HG02870 (cell line): Measurements from ENCODE around the gene SHC3.

Source experiments
- ATAC-seq: cut with Tn5 transposase; IDR thresholded peaks from one replicate; pipeline ENCODE4 v1.9.1; 2021; ENCODE audit warnings: mild to moderate bottlenecking, moderate library complexity; ENCODE audit not compliant: unreplicated experiment

Gene SHC3

DNA sequence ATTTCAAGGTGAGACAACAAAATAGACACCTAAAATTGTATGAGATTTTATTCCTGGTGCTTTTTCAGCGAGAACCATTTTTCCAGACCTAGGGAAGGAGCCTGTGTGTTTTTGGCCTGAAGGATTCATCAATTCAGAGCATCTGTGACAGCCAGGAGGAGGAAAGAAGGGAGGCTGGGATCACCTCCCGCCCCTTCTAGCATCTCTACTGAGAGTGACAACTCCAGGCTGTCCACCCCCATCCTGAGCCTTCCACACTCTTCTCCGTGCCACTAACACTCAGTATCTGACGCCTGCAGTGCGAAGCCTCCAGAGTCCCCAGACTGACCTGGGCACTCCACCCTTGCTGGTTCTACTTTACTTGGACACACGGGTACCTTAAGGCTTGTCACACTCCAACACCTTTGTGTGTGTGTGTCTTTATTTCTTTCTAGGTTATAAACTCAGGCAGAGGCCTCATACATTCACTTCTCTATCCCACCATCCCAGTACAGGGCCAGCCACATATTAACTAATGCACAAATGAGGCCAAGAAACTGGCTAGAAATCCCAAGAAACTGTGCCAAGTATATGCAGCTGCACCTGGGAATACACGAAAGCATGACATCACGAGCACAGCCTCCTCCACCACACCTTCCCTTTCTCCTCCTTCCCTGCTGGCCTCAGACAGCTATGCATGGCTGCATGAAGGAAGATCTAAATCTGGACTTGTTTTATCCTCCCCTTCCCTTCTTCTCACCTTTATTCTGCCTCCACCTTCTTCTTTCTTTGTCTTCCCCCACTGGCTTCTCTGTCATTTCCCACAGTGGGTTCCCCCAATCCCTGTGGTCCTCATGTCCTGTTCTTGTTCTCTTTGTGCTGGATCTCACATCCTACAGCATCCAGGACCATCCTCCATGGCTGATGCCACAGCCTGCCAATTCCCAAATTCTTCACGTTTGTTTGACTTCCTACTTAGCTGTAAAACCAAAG lies 171.3 kb downstream of the SHC3 start:
- no peak for ATAC-seq

DNA sequence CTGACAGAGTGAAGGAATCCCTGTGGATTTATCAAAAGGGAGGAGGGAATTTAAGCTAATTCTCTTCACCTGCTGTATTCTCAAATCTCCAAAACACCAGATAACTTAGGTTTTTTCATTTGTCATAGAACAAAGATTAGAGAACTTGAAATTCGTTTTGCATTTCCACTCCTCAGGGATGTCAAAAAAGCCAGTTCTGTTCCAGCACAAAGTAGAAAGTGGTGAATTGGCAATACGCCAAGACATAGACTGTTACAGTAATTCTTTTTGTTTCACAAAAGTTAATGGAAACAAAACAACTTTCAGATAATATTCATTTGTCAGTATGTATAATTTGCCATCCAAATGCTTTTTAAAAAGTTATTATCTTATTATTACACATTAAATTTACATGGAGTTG lies 172.4 kb downstream of the SHC3 start:
- no peak for ATAC-seq

DNA sequence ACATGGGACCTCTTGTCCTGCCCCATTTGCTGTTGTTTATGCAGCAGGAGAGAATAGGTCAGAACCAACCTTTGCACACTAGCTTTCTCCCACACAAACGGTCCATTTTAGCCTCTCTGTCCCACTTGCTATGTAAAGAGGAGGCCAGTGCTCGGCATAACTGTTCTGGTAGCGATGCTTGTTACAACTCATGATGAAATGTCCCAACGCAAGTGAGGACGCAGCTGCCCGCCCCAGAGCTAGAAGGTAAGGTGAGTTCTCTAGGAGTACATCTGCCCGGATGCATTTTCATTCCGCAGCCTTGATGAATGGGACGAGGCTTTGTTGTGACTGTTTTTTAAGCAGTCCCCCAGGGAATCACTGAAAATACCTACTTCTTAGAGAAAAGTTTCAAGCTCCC lies 173.3 kb downstream of the SHC3 start:
- ATAC-seq: no peak

DNA sequence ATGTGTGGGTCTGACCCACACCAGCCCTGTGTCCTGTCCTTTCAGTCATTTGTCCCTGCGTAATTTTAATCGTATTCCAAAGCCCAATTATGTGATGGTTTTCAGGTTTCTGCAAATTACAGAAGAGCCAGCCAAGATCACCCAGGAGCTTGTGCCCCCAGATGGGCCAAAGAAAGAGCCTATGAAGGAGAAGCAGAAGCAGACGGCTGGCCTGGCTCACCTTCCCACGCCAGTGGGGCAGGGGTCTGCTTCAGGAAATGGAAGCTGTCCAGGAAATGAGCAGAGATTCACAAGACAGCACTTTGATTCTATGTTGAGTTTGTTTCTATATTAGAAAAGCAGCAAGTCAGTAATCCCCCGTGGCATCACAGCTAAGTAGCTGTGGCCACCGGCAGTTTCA lies 175.6 kb downstream of the SHC3 start:
- ATAC-seq: no peak

DNA sequence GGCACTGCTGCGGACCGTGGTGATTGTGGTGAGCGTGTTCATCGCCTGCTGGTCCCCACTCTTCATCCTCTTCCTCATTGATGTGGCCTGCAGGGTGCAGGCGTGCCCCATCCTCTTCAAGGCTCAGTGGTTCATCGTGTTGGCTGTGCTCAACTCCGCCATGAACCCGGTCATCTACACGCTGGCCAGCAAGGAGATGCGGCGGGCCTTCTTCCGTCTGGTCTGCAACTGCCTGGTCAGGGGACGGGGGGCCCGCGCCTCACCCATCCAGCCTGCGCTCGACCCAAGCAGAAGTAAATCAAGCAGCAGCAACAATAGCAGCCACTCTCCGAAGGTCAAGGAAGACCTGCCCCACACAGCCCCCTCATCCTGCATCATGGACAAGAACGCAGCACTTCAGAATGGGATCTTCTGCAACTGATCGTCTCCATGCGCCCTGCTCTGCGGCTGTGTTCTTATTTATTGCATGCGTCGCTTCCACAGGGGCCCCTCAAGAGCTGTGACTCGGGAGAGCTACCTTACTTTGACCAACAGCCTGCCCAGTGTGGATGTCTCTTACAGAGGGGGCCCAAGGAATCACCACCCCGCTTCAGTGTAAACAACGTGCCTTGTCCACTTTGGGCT lies 176.6 kb downstream of the SHC3 start:
- ATAC-seq: no peak

DNA sequence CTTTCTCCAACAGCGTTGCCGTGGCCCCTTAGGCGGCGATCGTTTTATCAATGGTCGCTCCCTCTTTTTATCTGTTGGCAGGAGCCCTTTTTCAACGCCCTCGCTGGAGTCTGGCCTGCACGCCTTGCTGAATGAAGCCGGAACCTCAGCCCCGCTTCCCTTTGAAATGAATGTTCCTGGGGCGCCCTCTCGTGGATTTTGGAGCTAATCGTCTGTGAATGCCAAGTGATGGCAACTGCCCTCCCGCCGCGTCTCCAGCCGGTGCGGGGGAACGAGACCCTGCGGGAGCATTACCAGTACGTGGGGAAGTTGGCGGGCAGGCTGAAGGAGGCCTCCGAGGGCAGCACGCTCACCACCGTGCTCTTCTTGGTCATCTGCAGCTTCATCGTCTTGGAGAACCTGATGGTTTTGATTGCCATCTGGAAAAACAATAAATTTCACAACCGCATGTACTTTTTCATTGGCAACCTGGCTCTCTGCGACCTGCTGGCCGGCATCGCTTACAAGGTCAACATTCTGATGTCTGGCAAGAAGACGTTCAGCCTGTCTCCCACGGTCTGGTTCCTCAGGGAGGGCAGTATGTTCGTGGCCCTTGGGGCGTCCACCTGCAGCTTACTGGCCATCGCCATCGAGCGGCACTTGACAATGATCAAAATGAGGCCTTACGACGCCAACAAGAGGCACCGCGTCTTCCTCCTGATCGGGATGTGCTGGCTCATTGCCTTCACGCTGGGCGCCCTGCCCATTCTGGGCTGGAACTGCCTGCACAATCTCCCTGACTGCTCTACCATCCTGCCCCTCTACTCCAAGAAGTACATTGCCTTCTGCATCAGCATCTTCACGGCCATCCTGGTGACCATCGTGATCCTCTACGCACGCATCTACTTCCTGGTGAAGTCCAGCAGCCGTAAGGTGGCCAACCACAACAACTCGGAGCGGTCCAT lies 177.4 kb downstream of the SHC3 start:
- ATAC-seq: peak; percentile 57

DNA sequence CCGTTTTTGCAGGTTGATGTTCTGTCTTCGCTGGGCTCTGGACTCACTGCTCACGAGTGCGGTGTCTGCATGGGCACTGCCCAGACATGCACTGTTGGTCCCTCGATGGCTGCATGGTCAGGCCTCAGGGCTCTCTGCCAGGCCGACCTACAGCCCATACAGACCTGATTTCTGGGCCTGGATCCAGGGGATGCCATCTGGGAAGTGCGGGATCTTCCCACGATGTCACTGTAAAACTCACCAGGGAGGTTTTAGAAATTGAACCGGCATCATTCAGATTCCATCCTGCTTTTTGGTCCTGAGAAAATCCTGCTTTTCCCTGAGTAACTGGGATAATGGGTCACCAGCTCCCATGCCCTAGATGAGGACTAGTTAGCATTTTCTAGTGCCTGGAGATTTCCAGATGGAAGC lies 178.2 kb downstream of the SHC3 start:
- no peak for ATAC-seq

DNA sequence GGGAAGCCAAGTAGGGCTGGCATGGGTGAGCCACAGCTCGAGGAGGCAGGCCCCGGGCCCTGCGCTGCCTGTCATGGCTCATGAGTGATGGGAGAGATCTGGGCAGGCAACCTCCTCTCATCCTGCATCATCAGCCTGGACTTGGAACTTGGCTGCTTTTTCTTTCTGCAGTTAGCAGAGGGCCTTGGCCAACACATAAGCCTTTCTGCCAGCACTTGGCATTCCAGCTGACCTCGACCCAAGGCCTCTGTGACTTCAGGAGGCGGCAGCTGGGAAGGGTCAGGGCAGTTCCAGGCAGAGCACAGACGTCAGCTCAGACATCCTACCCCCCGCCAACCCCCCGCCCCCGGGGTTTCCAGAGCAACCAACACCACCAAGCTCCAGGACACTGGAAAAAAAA lies 179.7 kb downstream of the SHC3 start:
- no peak for ATAC-seq

DNA sequence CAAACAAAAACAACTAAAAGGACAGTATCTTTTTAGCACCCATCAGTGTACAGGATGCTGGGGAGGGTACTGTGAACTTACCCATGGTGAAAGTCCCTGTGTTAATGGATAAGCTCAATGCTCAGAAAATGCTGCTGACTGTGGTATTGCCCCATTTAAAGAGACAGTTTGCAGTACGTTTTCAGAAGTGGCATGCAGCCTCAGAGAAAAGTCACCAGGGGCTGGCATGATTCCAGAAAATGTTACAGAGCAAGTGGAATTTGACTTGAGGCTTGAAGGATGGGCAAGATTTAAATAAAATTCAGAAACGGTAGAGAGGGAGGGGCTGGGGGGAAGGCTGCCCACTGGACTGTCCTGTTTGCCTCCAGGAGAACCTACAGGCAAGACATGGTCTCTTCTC lies 180.1 kb downstream of the SHC3 start:
- no peak for ATAC-seq

DNA sequence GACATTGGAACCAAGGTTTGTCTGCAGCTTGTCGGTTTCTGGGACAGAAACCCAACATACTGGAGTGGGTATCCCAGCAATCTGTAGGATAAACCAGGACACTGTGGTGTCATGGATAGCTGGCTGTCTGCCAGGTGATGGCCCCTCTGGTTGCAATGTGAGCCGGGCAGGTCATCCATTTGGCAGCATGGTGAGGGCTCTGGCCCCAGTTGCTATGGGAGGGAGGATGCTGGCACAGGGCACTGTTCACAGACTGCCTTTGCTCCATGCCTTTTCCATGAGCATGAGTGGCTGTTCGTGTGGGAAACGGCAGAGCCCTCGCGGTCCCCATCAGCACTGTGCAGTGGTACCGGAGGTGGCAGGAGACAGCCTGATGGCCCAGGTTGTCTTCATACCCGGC lies 181.0 kb downstream of the SHC3 start:
- ATAC-seq: no peak

DNA sequence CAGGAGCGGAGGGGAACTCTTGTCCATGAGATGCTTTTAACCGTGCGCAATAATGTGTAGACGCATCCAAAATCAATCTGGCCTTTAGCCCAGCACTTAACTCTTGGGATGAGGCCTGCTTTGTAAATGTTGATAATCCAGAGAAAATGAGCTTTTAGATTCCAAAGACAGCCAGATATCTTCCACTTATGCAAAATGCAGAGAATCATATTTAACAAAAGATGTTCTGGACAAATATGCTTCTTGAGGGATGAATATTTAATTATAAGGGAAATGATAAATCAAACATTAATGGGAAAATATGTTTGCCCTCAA lies 181.7 kb downstream of the SHC3 start:
- ATAC-seq: no peak

DNA sequence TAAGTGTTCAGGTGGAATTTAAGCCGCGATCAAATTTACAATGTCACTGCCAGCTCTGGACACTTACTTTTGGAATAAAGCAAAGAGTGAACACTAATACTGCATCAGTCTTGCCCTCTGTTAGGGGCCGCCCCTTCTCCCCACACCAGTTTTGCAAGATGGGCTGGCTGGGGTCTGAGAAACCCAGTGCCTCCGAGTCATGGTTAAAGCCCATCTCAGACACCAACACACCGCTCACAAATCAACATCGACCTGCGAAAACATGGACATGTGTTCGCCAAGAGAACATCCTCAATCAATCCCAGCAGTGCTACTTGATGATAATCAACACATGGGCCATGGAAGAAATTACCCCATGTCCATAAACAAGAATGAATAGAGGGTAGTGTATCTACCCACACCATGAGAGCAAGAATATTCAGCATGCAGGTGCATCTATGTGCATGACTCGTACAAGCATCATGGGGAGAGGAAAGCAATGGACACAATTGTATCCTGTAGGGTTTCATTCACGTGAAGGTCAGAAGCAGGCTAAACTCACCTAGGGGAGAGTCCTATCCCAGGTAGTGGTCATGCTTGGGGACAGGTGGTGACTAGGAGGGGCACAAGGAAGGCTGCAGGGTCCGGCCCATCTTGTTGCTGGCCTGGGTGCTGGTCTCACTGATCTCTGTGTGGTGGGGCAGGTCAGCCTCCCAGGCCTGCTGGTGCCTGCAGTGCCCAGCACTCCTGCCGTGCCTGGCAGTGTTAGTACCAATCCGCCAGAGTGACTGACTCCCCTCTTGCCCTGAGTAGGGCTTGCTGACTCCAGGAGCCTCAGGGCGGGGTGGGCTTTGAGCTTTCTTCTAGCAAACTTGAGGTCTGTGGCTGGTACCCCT lies 182.3 kb downstream of the SHC3 start:
- no peak for ATAC-seq

DNA sequence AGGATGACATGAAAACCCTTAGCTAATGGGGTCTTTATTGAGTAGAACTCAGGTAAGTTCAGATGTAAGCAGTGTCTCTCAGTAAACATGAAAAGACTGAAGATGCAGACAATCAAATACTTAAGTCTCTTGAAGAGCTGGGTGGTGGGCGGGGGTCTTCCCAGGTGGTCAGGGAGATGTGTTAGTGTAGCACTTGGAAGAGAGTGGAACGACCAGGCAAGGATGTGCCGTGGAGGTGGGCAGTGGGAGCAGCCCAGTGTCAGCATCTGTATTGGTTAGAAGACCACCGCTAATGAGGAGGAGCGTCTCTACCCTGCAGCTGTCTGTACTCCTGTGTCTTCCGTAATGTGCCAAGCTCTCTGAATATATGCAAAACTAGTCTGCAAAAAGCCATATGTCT lies 183.0 kb downstream of the SHC3 start:
- no peak for ATAC-seq

DNA sequence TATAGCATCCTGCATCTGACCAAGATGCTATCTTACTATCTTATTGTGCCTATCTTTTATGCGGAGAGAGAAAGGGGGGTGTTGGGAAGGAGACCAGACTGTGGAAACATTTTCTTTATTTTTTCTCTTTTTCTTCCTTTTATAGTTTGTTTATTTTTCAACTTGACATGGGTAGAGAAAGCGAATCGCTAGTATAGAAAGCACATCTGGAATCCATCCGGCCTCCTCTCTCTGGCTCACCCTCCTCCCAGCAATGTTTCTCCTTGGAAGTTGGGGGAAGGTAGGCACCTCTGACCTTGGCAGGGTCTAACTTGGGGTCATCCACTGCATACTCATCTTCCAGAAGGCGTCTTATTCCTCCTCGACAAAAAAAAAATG lies 183.4 kb downstream of the SHC3 start:
- ATAC-seq: no peak

DNA sequence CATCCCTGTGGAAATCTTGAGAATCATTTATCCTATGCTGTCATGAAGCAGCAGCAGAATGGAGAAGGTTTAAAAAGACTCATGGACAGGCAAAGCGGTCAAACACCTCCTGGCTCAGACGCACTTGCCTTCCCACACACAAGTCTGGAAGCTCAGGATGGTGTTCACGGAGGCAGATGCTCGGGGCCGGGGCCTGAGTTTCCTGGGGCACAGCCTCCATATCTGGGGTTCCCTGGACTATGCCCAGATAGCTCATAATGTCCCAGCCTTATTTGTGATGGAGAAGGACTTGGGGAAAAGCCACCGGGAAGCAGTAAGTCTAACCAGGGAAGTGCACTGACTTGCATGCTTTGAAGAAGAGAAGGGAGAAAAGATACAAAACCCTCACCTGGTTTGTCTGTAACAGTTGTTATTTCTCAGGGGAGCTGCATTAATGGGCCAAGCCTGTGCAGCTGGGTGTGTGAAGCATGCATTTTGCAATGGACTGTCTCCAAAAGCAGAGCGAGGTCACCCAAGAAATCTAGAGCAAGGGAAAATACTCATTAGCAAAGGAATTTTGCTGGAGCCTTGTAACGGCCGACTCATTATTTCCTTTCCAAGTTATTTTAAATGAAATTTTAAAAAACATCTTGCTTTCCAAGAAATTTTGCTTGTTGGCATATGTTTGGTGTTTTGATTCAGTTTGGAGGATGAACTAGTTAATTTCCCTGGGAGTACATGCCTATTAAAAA lies 184.0 kb downstream of the SHC3 start:
- no peak for ATAC-seq

DNA sequence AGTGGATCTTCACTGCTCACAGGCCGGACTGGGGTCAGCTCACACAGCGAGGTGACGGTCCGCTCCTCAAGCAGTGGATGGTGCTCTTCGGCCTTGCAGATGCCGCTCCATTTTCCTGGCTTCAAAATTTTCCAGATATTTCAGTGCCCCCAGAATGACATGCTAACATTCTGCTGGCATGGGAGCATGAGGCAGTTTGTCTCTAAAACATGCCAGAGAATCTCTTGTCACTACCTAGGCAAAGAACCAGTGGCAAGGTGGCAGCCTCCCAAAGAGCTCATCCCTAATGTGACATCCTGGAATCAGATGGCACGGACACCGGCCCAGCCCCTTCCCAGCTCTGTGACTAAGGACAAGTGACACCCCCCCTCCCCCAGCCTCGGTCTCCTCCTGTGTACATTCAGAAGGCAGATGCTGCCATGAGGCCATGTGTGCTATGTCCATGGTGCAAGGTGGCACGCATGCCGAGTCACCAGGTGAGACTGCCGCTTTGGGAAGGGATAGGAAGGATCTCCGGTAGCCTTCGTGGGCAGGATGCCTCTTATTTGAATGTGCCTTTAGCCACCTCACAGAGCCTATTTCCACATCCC lies 184.7 kb downstream of the SHC3 start:
- no peak for ATAC-seq

DNA sequence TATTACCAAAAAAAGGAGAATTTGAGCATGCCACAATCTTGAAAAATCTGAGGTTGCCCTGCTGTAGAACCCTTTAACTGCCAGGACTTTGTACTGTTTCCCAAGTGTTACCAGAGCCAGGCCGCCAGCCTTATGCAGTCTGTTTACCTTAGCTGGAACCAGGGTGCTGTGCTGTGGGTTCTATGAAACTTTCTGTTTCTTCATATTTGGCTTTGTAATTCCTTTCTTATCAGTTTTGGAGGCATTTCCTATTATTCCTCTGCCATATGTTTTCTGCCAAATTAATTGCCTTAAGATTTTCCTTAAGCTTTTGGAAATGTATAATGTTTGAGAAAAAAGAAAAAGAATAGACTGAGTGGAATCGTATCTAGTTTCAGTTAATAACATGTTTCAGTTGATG lies 185.3 kb downstream of the SHC3 start:
- no peak for ATAC-seq

DNA sequence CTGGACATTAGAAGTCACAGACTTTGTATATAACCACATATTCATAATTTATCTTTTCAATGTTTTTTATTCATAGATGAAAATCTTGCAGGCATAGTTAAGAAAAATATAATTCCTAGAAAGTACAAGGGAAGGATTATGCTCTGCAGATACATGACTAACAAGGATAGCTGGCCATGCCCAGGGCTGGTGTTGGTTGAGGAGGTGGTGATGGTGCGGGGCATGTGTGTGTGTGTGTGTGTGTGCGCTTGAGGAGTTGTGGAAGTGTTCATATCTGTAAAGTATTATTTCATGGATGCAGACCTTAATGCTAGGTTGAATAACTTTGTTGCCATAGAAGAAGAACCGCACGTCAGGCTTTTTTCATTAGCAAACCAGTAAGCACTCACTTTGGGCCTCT lies 186.1 kb downstream of the SHC3 start:
- ATAC-seq: no peak
